H1 (cell line): Measurements from ENCODE around the gene DPT. TPM values are rescaled to one million over a fixed set of nuclear protein-coding genes. Genes with fewer than 3 reads are reported as not detected.

ENCODE experiments used
- CTCF ChIA-PET: fragments of 300-600 bp; sonication (Branson Sonifier 250); formaldehyde crosslinking; loops from one replicate; lab custom pipeline; 2021; ENCODE audit not compliant: partially characterized antibody; lab: Charles Lee
- POLR2A ChIA-PET: fragments of 300-600 bp; sonication (Branson Sonifier 250); formaldehyde crosslinking; loops from one replicate; lab custom pipeline; 2021; ENCODE audit warnings: inconsistent platforms; ENCODE audit not compliant: partially characterized antibody; lab: Charles Lee
- DNase-seq, 2 experiments: peaks; one replicate each; pipeline versions ENCODE4 v3.0.0 to v3.0.0-alpha.2; 2010 to 2022; ENCODE audit warnings: low spot score in 2 of 2, low read depth in 1 of 2, mixed read lengths in 1 of 2
- FAIRE-seq: peaks from 2 replicates; lab custom pipeline; 2011; peaks lifted over from hg19 to GRCh38; lab: Jason Lieb, UNC
- H2AFZ ChIP-seq: 2 replicates; pipeline ENCODE4 v1.8.1; 2012; ENCODE audit warnings: low read length, inconsistent platforms
- H2AK5ac ChIP-seq: 2 replicates; pipeline ENCODE4 v1.6.1; 2013; ENCODE audit warnings: low read depth, low read length
- H2BK120ac ChIP-seq: replicated peaks from 2 replicates; pipeline ENCODE3; 2013; ENCODE audit warnings: low read depth, low read length, inconsistent platforms
- H2BK12ac ChIP-seq: 2 replicates; pipeline ENCODE4 v1.6.1; 2013; ENCODE audit warnings: low read depth, low read length
- H2BK15ac ChIP-seq: 2 replicates; pipeline ENCODE4 v1.6.1; 2013; ENCODE audit warnings: low read length
- H2BK20ac ChIP-seq: 2 replicates; pipeline ENCODE4 v1.6.1; 2013; ENCODE audit warnings: low read length
- H2BK5ac ChIP-seq: 2 replicates; pipeline ENCODE4 v1.6.1; 2013; ENCODE audit warnings: low read depth, low read length
- H3K14ac ChIP-seq: 2 replicates; pipeline ENCODE4 v1.6.1; 2013; ENCODE audit warnings: inconsistent platforms; ENCODE audit not compliant: insufficient read length
- H3K18ac ChIP-seq: 2 replicates; pipeline ENCODE4 v1.6.1; 2013; ENCODE audit warnings: low read length; ENCODE audit errors: extremely low read depth
- H3K23ac ChIP-seq: 2 replicates; pipeline ENCODE4 v1.6.1; 2013; ENCODE audit warnings: inconsistent platforms; ENCODE audit not compliant: insufficient read length
- H3K23me2 ChIP-seq: 2 replicates; pipeline ENCODE4 v1.6.1; 2013; ENCODE audit warnings: low read depth, low read length
- H3K27ac ChIP-seq: 2 replicates; pipeline ENCODE4 v1.6.1; 2011; ENCODE audit warnings: low read depth, low read length, inconsistent platforms
- H3K27me3 ChIP-seq, 4 experiments: replicated peaks in 1 of 4; 1 replicate in 1 of 4; 2 replicates in 3 of 4; pipeline versions ENCODE4 v1.6.1 to v1.8.1; 2011 to 2013; ENCODE audit warnings: low read length in 3 of 4, mild to moderate bottlenecking in 3 of 4, inconsistent platforms in 2 of 4, mixed read lengths in 2 of 4, moderate library complexity in 1 of 4; ENCODE audit not compliant: control insufficient read depth in 3 of 4, insufficient read depth in 3 of 4; ENCODE audit errors: extremely low read depth in 1 of 4
- H3K36me3 ChIP-seq, 4 experiments: 2 replicates each; pipeline versions ENCODE4 v1.6.1 to v1.8.1; 2011 to 2013; ENCODE audit warnings: mild to moderate bottlenecking in 4 of 4, low read length in 3 of 4, moderate library complexity in 2 of 4, control low read depth in 1 of 4, inconsistent platforms in 1 of 4; ENCODE audit not compliant: insufficient read depth in 4 of 4, control insufficient read depth in 2 of 4
- H3K4ac ChIP-seq: replicated peaks from 2 replicates; pipeline ENCODE3; 2013; ENCODE audit warnings: low read length, low read depth, mixed read lengths, inconsistent platforms; ENCODE audit not compliant: insufficient read length
- H3K4me1 ChIP-seq, 4 experiments: replicated peaks in 1 of 4; 1 replicate in 1 of 4; 2 replicates in 3 of 4; pipeline versions ENCODE4 v1.6.1 to v1.8.1; 2011 to 2013; ENCODE audit warnings: low read length in 3 of 4, inconsistent platforms in 2 of 4, mixed read lengths in 1 of 4; ENCODE audit not compliant: insufficient read depth in 4 of 4, control insufficient read depth in 3 of 4
- H3K4me2 ChIP-seq, 2 experiments: 2 replicates each; pipeline versions ENCODE4 v1.6.1 to v1.8.1; 2011 to 2013; ENCODE audit warnings: low read depth in 2 of 2, low read length in 2 of 2, control low read depth in 1 of 2, inconsistent platforms in 1 of 2, mild to moderate bottlenecking in 1 of 2; ENCODE audit not compliant: insufficient read depth in 1 of 2
- H3K4me3 ChIP-seq, 4 experiments: fragments of 200-600, 300-600 bp in 1 of 4; sonication (generic), shearing (Covaris generic), sonication (Bioruptor Twin) in 1 of 4; 2 replicates each; pipeline versions ENCODE4 v1.5.1 to v1.8.1; 2011 to 2016; ENCODE audit warnings: low read length in 4 of 4, low read depth in 3 of 4, control low read depth in 2 of 4, inconsistent platforms in 2 of 4, mild to moderate bottlenecking in 2 of 4, mixed read lengths in 1 of 4, moderate library complexity in 1 of 4; ENCODE audit not compliant: insufficient read depth in 2 of 4; ENCODE audit errors: extremely low read depth in 1 of 4
- H3K56ac ChIP-seq: replicated peaks from 2 replicates; pipeline ENCODE3; 2013; ENCODE audit warnings: low read depth, mild to moderate bottlenecking, mixed read lengths, low read length, inconsistent platforms; ENCODE audit not compliant: insufficient read length
- H3K79me1 ChIP-seq: 2 replicates; pipeline ENCODE4 v1.6.1; 2013; ENCODE audit warnings: low read depth, low read length, control low read depth
- H3K79me2 ChIP-seq, 2 experiments: 2 replicates each; pipeline versions ENCODE4 v1.6.1 to v1.8.1; 2012 to 2013; ENCODE audit warnings: low read length in 2 of 2, mild to moderate bottlenecking in 2 of 2, inconsistent platforms in 1 of 2; ENCODE audit not compliant: insufficient read depth in 2 of 2, control insufficient read depth in 1 of 2
- H3K9ac ChIP-seq, 4 experiments: replicated peaks in 1 of 4; 1 replicate in 1 of 4; 2 replicates in 3 of 4; pipeline versions ENCODE4 v1.6.1 to v1.8.1; 2011 to 2013; ENCODE audit warnings: low read depth in 3 of 4, low read length in 3 of 4, control low read depth in 2 of 4, mild to moderate bottlenecking in 2 of 4, moderate library complexity in 2 of 4, inconsistent platforms in 1 of 4; ENCODE audit errors: extremely low read depth in 1 of 4
- H3K9me3 ChIP-seq, 2 experiments: 2 replicates each; pipeline versions ENCODE4 v1.6.1 to v1.8.1; 2012 to 2013; ENCODE audit warnings: mild to moderate bottlenecking in 2 of 2, moderate library complexity in 2 of 2, control low read depth in 1 of 2, inconsistent platforms in 1 of 2, low read depth in 1 of 2, low read length in 1 of 2, mixed read lengths in 1 of 2; ENCODE audit not compliant: insufficient read depth in 2 of 2
- H4K20me1 ChIP-seq, 2 experiments: replicated peaks in 1 of 2; 2 replicates each; pipeline versions ENCODE3 to v1.8.1; 2011 to 2013; ENCODE audit warnings: inconsistent platforms in 2 of 2, low read length in 2 of 2, mild to moderate bottlenecking in 1 of 2; ENCODE audit not compliant: insufficient read depth in 2 of 2, control insufficient read depth in 1 of 2
- H4K5ac ChIP-seq: 2 replicates; pipeline ENCODE4 v1.6.1; 2013; ENCODE audit warnings: low read length, low read depth, mixed read lengths, inconsistent platforms; ENCODE audit not compliant: insufficient read length
- H4K8ac ChIP-seq: 2 replicates; pipeline ENCODE4 v1.8.0; 2013; ENCODE audit warnings: mild to moderate bottlenecking, moderate library complexity, low read length, inconsistent platforms; ENCODE audit not compliant: insufficient read depth; ENCODE audit errors: extremely low read depth
- H4K91ac ChIP-seq: replicated peaks from 2 replicates; pipeline ENCODE3; 2013; ENCODE audit warnings: low read length, mixed read lengths, inconsistent platforms; ENCODE audit not compliant: insufficient read length
- CBX8 ChIP-seq: fragments of 300-800, 300-1000 bp; sonication (generic); IDR thresholded peaks from 2 replicates; pipeline ENCODE4 v1.7.1; 2016; ENCODE audit warnings: low read depth, low read length, borderline replicate concordance
- EP300 ChIP-seq, 2 experiments: IDR thresholded peaks; 1 replicate in 1 of 2; 2 replicates in 1 of 2; pipeline ENCODE4 v1.6.1; 2011 to 2012; ENCODE audit warnings: low read depth in 2 of 2, low read length in 2 of 2, mild to moderate bottlenecking in 2 of 2, borderline replicate concordance in 1 of 2, inconsistent platforms in 1 of 2, moderate library complexity in 1 of 2
- HDAC2 ChIP-seq, 2 experiments: fragments of 300-600 bp in 1 of 2; sonication (generic) in 1 of 2; IDR thresholded peaks; 2 replicates each; pipeline ENCODE4 v1.6.1; 2011 to 2012; ENCODE audit warnings: low read depth in 2 of 2, low read length in 2 of 2, mild to moderate bottlenecking in 2 of 2, moderate library complexity in 2 of 2, borderline replicate concordance in 1 of 2, inconsistent platforms in 1 of 2
- JUN ChIP-seq: IDR thresholded peaks from 2 replicates; pipeline ENCODE4 v1.6.1; 2011; ENCODE audit warnings: low read depth, mild to moderate bottlenecking, improper control_type of control experiment, low read length
- JUND ChIP-seq: IDR thresholded peaks from 2 replicates; pipeline ENCODE4 v1.6.1; 2011; ENCODE audit warnings: mild to moderate bottlenecking, improper control_type of control experiment, low read length
- RAD21 ChIP-seq, 2 experiments: IDR thresholded peaks in 1 of 2; conservative IDR thresholded peaks in 1 of 2; 2 replicates each; pipeline ENCODE4 v1.6.1; 2011; ENCODE audit warnings: low read depth in 2 of 2, low read length in 2 of 2, improper control_type of control experiment in 1 of 2, inconsistent platforms in 1 of 2, mild to moderate bottlenecking in 1 of 2, moderate library complexity in 1 of 2
- SIRT6 ChIP-seq: IDR thresholded peaks from one replicate; pipeline ENCODE4 v1.7.1; 2012; ENCODE audit warnings: low read length, inconsistent platforms
- SP1 ChIP-seq: IDR thresholded peaks from 2 replicates; pipeline ENCODE4 v1.6.1; 2011; ENCODE audit warnings: low read depth, low read length
- SP4 ChIP-seq: IDR thresholded peaks from 2 replicates; pipeline ENCODE4 v1.6.1; 2012; ENCODE audit warnings: low read length, inconsistent platforms
- TAF1 ChIP-seq: IDR thresholded peaks from 2 replicates; pipeline ENCODE4 v1.6.1; 2011; ENCODE audit warnings: mild to moderate bottlenecking, low read depth, low read length
- USF2 ChIP-seq: IDR thresholded peaks from 2 replicates; pipeline ENCODE4 v1.6.1; 2011; ENCODE audit warnings: low read length, improper control_type of control experiment
- WGBS, 2 experiments: shearing (Covaris generic) in 1 of 2; methylation state at CpG; one replicate each; pipeline versions ENCODE4 v1.1.6 to v1.1.7; 2013 to 2015; ENCODE audit warnings: low lambda C conversion rate in 2 of 2, mixed read lengths in 2 of 2, inconsistent platforms in 1 of 2, low coverage in 1 of 2, missing lambda C conversion rate in 1 of 2; ENCODE audit not compliant: insufficient replicate concordance in 2 of 2, insufficient coverage in 1 of 2, insufficient read length in 1 of 2; ENCODE audit errors: extremely low coverage in 1 of 2, missing lambda C conversion rate in 1 of 2; 5-methylcytosine and 5-hydroxymethylcytosine counted together
- polyA plus RNA-seq, 7 experiments: library from polyadenylated mRNA; depleted of rRNA in 3 of 7; stranded (reverse) in 5 of 7; unstranded in 2 of 7; fragments of >200 nt in 5 of 7; fragments of 200-250 nt in 2 of 7; gene quantifications; 1 replicate in 5 of 7; 2 replicates in 1 of 7; 4 replicates in 1 of 7; pipeline versions ENCODE4 v1.2.1 to v1.2.3, GENCODE V29; 2011 to 2013; ENCODE audit warnings: missing spikeins in 2 of 7, mixed read lengths in 2 of 7
- total RNA-seq: library from RNA; stranded (reverse); fragmentation: NEBNext Ultra II Directional; extraction: Animal tissue kit (Norgen Biotek cat#: 25700); gene quantifications from 2 replicates; pipeline ENCODE4 v1.2.1, GENCODE V29; 2021

Gene DPT
- total and polyA plus RNA-seq, 2 of the 8 experiments (the other 6 are each of a cell fraction or from before 2014, with no cell fraction given) = not detected

GRCh38 chr1:168693197-168693871 is 35.7 kb downstream of the DPT start:
- CTCF ChIA-PET = no interaction called here
- Histone ChIP-seq H2BK120ac (no peak overlapping the region), H2BK15ac (no peak overlapping the region), H3K56ac (no peak overlapping the region), H3K4ac (no peak overlapping the region), H4K91ac (no peak overlapping the region), H3K9ac (no peak overlapping the region), H3K4me3 (no peak overlapping the region), H3K27ac (no peak overlapping the region), H3K4me1 (peaks cover 0 to 2% (median 0%) of the 10 kb centered on the region in 4 experiments; a peak in 1 of 7 replicates), H3K36me3 (no peaks in the 10 kb centered on the region), H3K4me2 (no peak overlapping the region), H3K79me1 (no peaks in the 10 kb centered on the region), H2BK12ac (no peak overlapping the region), H4K8ac (no peak overlapping the region), H4K20me1 (no peaks in the 10 kb centered on the region), H3K18ac (no peak overlapping the region), H3K14ac (no peak overlapping the region), H3K79me2 (no peaks in the 10 kb centered on the region), H3K23ac (no peak overlapping the region), H3K23me2 (no peaks in the 10 kb centered on the region), H2BK5ac (no peak overlapping the region), H3K27me3 (no peaks in the 10 kb centered on the region), H2BK20ac (no peak overlapping the region), H3K9me3 (no peaks in the 10 kb centered on the region), H4K5ac (no peak overlapping the region), H2AFZ (no peak overlapping the region), H2AK5ac (no peak overlapping the region)
- TF ChIP-seq HDAC2 (IDR thresholded peaks at IDR 0.05; ENCODE audit: borderline replicate concordance in 1 of 2, low read depth in 2 of 2, low read length in 2 of 2) (no peak), EP300 (IDR thresholded peaks at IDR 0.05; ENCODE audit: borderline replicate concordance in 1 of 2, low read depth in 2 of 2, low read length in 2 of 2) (no peak), RAD21 (IDR thresholded peaks at IDR 0.05 in 1 of 2, conservative IDR thresholded peaks at IDR 0.05 in 1 of 2; ENCODE audit: low read depth in 2 of 2, low read length in 2 of 2) (no peak), USF2 (no peak), TAF1 (no peak), JUND (no peak), SP1 (no peak), SP4 (no peak), JUN (no peak), CBX8 (no peak), SIRT6 (no peak)
- DNase-seq (no peak), FAIRE-seq (no peak)
- POLR2A ChIA-PET = no interaction called here
- WGBS, 2 experiments = 93% methylated on average over 8 of the region's 8 CpGs; no CpG with 5 or more reads in 1 of the 2 experiments
